Measurements from ENCODE around the gene CAMTA1. TPM values are rescaled to one million over a fixed set of nuclear protein-coding genes. Genes with fewer than 3 reads are reported as not detected.

The CAMTA1 gene
- total RNA-seq, 2 experiments from 2014 or later = 43.9 to 73.3 TPM

GRCh38 chr1:7331926-7332535 lies 546.8 kb downstream of the CAMTA1 start:
- ChIA-PET POLR2A (no interaction called here), CTCF (ENCODE audit: unreplicated experiment) (no interaction called here)
- Histone ChIP-seq H3K4me2 (ENCODE audit: low read length) (no peak overlapping the region), H3K4me3 (ENCODE audit: low read depth, low read length, poor library complexity, severe bottlenecking) (no peak overlapping the region), H3K9me2 (ENCODE audit: insufficient read depth, low read length) (no peaks in the 10 kb centered on the region), H3K9me3 (ENCODE audit: low read length) (no peaks in the 10 kb centered on the region), H3K36me3 (ENCODE audit: insufficient read depth, low read length) (no peaks in the 10 kb centered on the region), H3K27ac (ENCODE audit: low read depth, low read length, poor library complexity, severe bottlenecking) (no peak overlapping the region), H3K79me2 (ENCODE audit: insufficient read depth, low read depth, low read length) (no peaks in the 10 kb centered on the region), H3K4me1 (ENCODE audit: insufficient read depth, low read length, poor library complexity, severe bottlenecking) (no peaks in the 10 kb centered on the region), H4K20me1 (ENCODE audit: insufficient read depth, low read length) (no peaks in the 10 kb centered on the region), H2AFZ (ENCODE audit: low read length) (no peak overlapping the region)
- intact Hi-C loops (cut with micrococcal nuclease; ENCODE audit: unreplicated experiment) = no loop called here
- no peak for DNase-seq (ENCODE audit: low spot score)
- BruUV-seq (replicated peaks) = no TSS peak
- TF ChIP-seq, protein P1, sequence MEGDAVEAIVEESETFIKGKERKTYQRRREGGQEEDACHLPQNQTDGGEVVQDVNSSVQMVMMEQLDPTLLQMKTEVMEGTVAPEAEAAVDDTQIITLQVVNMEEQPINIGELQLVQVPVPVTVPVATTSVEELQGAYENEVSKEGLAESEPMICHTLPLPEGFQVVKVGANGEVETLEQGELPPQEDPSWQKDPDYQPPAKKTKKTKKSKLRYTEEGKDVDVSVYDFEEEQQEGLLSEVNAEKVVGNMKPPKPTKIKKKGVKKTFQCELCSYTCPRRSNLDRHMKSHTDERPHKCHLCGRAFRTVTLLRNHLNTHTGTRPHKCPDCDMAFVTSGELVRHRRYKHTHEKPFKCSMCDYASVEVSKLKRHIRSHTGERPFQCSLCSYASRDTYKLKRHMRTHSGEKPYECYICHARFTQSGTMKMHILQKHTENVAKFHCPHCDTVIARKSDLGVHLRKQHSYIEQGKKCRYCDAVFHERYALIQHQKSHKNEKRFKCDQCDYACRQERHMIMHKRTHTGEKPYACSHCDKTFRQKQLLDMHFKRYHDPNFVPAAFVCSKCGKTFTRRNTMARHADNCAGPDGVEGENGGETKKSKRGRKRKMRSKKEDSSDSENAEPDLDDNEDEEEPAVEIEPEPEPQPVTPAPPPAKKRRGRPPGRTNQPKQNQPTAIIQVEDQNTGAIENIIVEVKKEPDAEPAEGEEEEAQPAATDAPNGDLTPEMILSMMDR (conservative IDR thresholded peaks at IDR 0.05; ENCODE audit: low read length) = no peak
- TF ChIP-seq EZH2phosphoT487 (IDR thresholded peaks at IDR 0.05; ENCODE audit: borderline replicate concordance, low read depth, low read length) = no peak

GRCh38 chr1:7333094-7333493 lies 547.8 kb downstream of the CAMTA1 start:
- no peaks in the 10 kb centered on the region for H3K4me1 ChIP-seq (ENCODE audit: insufficient read depth, low read length, poor library complexity, severe bottlenecking)
- no peak for DNase-seq (ENCODE audit: low spot score)
- intact Hi-C loops (cut with micrococcal nuclease; ENCODE audit: unreplicated experiment) = no loop called here
- CTCF ChIA-PET (ENCODE audit: unreplicated experiment) = no interaction called here
- no peak overlapping the region for H2AFZ ChIP-seq (ENCODE audit: low read length)
- H3K4me3 ChIP-seq (ENCODE audit: low read depth, low read length, poor library complexity, severe bottlenecking) = no peak overlapping the region
- no peaks in the 10 kb centered on the region for H3K79me2 ChIP-seq (ENCODE audit: insufficient read depth, low read depth, low read length)
- POLR2A ChIA-PET = no interaction called here
- TF ChIP-seq, protein P1 (conservative IDR thresholded peaks at IDR 0.05; ENCODE audit: low read length) = no peak
- no peak for TF ChIP-seq EZH2phosphoT487 (IDR thresholded peaks at IDR 0.05; ENCODE audit: borderline replicate concordance, low read depth, low read length)
- no peaks in the 10 kb centered on the region for H3K9me2 ChIP-seq (ENCODE audit: insufficient read depth, low read length)
- H3K36me3 ChIP-seq (ENCODE audit: insufficient read depth, low read length) = no peaks in the 10 kb centered on the region
- no peak overlapping the region for H3K27ac ChIP-seq (ENCODE audit: low read depth, low read length, poor library complexity, severe bottlenecking)
- H3K9me3 ChIP-seq (ENCODE audit: low read length) = no peaks in the 10 kb centered on the region
- BruUV-seq (replicated peaks) = no TSS peak
- no peak overlapping the region for H3K4me2 ChIP-seq (ENCODE audit: low read length)
- H4K20me1 ChIP-seq (ENCODE audit: insufficient read depth, low read length) = no peaks in the 10 kb centered on the region

DNA sequence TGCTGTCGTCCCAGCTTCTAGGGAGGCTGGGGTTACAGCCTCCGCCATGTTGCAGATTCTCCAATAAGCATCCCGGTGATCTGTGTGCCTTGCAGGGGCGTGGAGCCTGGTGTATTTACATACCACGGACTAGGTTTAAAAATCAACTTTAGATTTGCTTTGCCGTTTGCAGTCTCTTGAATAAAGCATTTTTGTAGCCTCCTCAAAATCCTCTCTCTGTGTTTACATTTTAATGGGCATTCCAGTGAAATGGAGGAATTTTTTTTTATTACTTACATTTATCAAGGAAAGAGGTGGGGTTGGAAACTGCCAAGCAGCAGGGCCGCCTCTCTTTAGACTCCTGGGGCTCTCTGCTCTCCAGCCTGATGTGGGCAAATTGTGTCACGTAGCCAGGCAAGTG lies 548.4 kb downstream of the CAMTA1 start:
- ChIA-PET CTCF (ENCODE audit: unreplicated experiment) (no interaction called here), POLR2A (no interaction called here)
- TF ChIP-seq EZH2phosphoT487 (IDR thresholded peaks at IDR 0.05; ENCODE audit: borderline replicate concordance, low read depth, low read length) = no peak
- TF ChIP-seq, protein P1 (conservative IDR thresholded peaks at IDR 0.05; ENCODE audit: low read length) = no peak
- Histone ChIP-seq H3K4me2 (ENCODE audit: low read length) (no peak overlapping the region), H2AFZ (ENCODE audit: low read length) (no peak overlapping the region), H3K79me2 (ENCODE audit: insufficient read depth, low read depth, low read length) (no peaks in the 10 kb centered on the region), H3K9me3 (ENCODE audit: low read length) (no peaks in the 10 kb centered on the region), H3K36me3 (ENCODE audit: insufficient read depth, low read length) (no peaks in the 10 kb centered on the region), H3K27ac (ENCODE audit: low read depth, low read length, poor library complexity, severe bottlenecking) (no peak overlapping the region), H3K4me1 (ENCODE audit: insufficient read depth, low read length, poor library complexity, severe bottlenecking) (no peaks in the 10 kb centered on the region), H4K20me1 (ENCODE audit: insufficient read depth, low read length) (no peaks in the 10 kb centered on the region), H3K9me2 (ENCODE audit: insufficient read depth, low read length) (no peaks in the 10 kb centered on the region), H3K4me3 (ENCODE audit: low read depth, low read length, poor library complexity, severe bottlenecking) (no peak overlapping the region)
- no TSS peak for BruUV-seq (replicated peaks)
- no peak for DNase-seq (ENCODE audit: low spot score)
- intact Hi-C loops (cut with micrococcal nuclease; ENCODE audit: unreplicated experiment) = no loop called here
